ENCODE measurements around the gene PAMR1.
"Not testable (repeated sequence)": the region's sequence is repeated elsewhere in the genome, so short reads cannot be mapped to it uniquely, and the experiment has no call there.

PAMR1 gene, protein sequence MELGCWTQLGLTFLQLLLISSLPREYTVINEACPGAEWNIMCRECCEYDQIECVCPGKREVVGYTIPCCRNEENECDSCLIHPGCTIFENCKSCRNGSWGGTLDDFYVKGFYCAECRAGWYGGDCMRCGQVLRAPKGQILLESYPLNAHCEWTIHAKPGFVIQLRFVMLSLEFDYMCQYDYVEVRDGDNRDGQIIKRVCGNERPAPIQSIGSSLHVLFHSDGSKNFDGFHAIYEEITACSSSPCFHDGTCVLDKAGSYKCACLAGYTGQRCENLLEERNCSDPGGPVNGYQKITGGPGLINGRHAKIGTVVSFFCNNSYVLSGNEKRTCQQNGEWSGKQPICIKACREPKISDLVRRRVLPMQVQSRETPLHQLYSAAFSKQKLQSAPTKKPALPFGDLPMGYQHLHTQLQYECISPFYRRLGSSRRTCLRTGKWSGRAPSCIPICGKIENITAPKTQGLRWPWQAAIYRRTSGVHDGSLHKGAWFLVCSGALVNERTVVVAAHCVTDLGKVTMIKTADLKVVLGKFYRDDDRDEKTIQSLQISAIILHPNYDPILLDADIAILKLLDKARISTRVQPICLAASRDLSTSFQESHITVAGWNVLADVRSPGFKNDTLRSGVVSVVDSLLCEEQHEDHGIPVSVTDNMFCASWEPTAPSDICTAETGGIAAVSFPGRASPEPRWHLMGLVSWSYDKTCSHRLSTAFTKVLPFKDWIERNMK

DNA sequence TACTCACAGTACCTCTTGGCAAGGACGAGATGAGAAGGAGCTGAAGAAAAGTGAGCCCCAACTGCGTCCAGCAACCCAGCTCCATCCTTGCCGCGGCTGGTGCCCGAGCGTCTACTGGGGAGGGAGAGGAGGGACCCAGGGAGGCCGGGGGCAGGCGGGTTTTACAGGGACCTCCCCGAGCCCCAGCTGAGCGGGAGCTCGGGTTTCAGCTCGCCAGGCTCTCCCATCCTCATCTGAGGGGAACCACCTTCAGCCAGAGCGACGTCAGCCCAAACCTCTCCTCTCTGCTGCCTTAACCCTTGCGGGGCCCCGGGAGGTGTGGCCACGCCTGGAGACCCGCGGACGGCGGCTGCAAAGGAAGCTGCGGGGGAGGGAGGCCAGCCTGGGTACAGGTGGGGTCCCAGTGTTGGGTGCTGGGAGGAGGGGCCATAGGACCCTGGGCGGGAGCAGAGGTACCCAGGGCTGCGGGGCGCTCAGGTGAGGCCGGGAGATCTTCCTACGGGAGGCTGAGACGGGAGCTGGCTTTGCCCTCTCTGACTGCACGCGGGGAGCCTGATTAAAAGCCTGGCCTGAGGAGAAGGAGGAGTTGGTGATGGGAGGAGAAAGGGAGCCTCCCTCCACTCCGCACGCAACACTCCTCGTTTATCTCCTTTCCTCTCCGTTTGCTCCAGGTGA is at the start of gene PAMR1:
Gene PAMR1 (minus strand): TSS at position 116 of the 675 bp plus-strand sequence. CDS start 31 bp downstream, at position 85.
- FAIRE-seq: no peak

DNA sequence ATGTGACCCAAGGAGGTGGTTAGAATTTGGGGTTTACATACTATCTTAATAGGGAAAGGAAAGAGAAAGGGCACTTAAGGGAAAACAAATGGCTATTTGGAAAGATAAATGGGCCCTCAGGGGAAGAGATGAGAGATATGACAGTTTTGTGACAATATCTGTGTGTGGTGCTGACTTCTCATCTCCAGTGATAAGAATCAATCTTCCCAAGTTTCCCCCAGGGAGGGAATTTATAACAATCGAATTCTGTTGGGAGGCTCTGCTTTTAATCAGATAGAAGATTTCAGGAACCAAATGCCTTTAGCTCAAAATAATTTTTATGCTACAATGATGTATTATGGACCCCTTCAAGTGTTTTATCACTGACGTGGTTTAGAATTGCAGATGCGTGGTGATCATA is 46.3 kb upstream of the PAMR1 start:
- FAIRE-seq: no peak

DNA sequence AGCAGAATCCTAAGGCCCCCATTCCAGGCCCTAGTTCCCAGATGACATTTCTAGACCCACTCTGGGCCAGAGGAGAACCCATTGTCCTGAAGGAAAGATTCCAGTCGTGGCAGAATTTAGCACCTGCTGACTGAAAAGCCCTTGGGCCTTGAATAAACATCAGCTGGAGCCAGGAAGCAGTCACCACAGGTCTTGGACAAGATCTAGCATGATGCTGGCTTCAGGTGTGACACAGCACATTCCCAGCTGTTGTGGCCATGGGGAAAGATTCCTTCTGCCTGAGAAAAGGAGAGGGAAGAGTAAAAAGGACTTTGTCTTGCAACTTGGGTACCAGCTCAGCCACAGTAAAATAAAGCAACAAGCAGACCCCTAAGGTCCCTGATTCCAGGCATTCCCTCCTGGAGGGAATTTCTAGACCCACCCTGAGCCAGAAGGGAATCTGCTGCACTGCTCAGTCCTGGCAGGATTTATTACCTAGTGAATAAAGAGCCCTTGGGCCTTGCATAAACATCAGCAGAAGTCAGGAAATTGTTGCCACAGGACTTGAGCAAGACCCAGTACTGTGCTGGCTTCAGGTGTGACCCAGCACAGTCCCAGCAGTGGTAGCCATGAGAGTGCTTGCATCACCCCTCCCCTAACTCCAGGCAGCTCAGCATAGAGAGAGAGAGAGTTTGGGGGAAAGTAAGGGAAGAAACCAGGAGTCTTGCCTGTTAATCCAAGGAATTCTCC is 42.5 kb upstream of the PAMR1 start:
- FAIRE-seq: no peak

DNA sequence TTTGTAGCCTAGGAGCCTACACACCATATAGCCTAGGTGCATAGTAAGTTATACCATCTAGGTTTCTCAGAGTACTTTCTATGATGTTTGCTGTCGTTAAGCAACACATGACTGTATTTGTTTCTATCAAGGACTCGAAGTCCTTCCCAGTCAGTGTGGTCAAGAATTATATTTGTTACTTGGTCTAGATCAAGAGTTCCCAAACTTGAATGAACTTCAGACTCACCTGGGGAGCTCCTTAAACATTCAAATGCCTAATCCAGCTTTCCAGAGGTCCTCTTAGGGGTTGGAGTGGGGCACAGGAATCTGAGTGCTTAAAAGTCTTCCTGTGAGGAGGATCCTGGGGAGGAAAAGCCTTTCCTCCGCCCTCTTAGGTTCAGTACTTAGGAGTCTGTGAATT is 41.5 kb upstream of the PAMR1 start:
- FAIRE-seq: no peak

DNA sequence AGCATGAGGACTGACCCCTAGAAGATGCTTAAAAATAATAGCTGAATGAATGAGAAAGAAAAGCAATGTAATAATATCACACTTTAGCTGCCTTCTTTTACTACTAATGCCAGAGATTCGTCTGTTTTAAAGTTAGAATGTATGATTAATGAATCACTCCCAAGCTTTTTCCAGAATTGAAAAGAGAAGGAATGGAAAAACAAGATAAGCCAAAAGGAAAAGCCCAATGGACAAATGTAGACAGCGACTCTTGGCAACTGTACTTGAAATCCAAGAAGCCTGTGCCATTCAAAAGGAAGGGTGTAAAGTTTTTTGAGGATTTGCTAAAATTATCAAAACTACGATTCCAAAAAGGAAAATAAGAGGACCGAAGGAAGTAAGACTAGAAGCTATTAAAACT is 40.8 kb upstream of the PAMR1 start:
- FAIRE-seq: no peak

DNA sequence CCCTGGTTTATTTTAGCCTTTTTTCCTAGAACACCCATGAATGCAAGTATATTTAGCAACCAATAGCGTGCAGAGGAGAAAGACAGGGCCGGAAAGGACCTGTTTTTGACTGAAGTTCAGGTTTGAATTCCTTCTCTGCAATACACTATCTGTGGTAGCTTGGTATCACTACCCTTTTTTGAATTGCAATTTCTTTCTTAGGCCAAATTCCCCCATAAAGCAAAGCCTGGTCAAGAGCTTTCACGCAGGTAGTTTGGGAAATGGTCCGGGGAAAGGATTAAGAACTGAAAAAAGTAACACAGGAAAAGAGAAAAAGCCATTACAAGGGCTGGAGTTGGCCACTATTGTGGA is 38.8 kb upstream of the PAMR1 start:
- FAIRE-seq: no peak

DNA sequence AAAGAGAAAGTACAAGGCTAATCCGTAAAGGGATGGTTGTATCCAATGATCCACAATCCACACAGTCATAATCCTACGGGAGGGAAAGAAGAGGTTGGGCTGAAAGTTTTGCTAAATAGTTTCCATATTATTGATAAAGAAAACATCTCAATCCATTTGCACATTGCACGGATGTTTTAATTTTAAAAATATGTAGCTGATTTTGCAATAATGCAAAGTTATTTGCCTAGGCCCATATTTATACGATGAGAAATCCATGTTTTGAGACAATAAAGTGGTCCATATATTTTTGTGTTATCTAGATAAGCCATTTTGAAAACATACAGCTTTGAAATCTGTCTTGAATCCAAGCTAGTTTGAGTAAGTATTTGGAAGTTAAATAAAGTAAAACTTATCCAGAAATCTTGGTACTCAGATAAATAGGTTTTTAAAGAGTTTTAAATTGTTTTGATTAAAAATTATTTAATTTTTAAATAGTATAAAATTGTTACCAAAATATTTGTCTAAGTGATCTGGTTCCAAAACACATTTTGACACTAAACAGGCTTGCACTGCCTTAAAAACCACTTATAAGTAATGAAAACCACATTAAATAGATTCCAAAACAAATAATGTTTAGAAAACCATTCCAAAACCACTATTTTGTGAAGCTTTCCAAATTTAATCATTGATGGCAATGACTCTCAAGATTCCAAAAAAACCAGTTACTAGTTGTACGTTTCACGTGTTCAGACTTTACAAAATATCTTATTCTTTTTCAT is 38.2 kb upstream of the PAMR1 start:
- no peak for FAIRE-seq

DNA sequence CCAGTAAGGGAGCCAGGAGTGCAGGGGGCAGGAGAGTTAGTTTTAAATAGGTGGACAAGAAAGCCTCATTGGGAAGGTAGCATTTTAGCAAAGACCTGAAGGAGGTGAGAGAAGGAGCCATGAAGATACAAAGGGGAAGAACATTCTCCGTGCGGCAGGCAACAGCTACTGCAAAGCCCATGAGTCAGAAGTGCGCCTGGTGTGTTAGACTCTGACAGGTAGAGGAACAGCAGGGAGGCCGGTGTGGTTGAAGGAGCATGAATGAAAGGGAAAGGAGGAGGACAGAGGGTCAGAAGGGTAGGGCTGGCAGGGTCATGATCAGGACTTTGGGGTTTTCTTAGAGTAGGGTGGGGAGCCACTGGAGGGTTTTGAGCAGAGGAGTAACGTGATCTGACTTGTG is 34.5 kb upstream of the PAMR1 start:
- FAIRE-seq: no peak

DNA sequence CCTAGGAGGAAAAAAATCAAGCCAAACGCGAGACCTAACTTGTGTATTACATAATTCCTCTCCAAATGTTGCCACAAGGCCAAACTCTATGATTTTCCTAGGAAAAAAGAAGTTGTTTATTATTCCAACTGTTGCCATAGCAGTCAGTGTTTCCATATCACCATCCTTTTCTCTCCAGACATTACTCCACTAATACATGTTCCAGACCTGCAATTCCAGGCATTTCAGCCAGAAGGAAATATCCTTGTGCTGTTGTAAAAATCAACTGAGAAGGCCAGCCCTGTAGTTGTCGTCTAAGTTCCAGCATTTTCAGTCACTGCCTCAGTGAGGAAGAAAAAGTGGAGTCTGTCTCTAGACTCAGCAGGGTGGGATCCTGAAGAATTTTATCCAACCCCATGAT is 33.1 kb upstream of the PAMR1 start:
- no peak for FAIRE-seq

DNA sequence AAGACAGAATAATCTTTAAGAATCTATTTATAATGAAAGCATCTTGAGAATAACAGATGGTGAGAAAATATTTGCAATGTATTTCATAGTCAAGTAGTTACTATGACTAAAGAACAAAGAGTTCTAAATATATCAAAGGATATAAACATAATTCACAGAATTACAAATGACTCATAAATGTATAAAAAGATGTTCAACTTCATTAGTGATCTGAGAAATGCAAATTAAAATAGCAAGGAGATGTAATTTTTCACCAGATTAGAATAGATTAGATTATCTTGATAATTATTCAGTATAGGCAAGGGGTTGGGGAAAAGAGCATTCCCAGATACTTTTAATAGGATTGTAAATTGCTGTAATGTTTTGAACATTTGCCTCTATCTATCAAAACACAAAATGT is 30.1 kb upstream of the PAMR1 start:
- FAIRE-seq: no peak

DNA sequence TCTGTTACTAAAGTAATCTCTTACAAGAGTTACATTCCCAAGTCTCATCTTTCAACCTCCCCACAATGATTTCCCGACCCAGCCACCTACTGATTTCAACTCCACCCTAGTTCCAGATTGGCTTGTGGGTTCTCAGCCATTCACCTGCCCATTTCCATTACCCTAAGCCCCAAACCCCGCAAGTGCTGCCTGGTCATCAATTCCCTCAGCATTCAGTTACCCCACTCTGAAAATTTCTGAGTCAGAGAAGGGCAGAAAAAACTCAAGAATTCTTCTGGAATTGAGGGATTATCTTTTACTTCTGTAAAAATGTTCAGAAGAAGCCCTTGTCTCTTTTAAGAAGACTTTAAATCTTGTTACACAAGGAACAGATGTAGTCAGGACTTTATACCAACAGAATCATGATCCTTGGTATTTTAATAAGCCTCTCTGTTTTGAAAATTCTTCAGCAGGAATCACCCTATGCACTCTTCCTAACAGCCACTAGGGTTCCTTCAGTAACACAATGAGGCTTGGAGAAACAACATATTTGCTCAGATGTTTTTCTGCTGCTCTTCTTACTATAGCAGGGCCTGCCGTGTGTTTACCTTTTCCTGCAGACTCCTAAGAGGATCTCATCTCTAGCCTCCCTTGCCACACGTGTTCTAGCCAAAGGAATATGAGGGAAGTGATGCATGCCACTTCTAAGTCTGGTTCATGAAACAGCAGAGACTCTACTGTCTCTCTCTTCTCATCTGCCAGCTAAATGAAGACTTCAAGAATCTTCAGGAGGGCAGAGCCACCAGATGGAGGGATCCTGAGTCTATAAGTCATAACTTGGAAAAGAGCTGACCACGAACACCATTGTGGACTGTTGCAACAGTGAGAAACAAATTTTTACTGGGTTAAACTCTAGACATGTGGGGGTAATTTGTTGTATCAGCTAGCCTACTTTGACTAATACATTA is 29.3 kb upstream of the PAMR1 start:
- no peak for FAIRE-seq

DNA sequence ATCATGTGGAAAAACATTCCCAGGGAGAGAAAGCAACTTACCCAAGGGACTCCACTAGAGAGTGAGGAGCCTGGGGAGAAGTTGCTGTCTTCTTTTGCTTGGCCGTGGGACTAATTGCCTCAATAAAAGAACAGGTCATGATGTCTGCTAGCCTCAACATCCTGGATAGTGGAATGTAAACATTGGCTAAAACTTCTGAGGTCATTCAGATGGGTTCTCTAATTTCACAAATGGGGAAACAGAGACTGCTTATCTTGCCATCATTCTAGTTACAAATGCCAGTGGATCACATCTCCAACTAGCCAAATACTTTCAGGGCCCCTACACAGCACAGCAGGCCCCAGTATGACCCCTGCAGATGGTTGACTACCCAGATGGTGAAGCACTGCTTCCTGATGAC is 28.4 kb upstream of the PAMR1 start:
- FAIRE-seq: no peak

DNA sequence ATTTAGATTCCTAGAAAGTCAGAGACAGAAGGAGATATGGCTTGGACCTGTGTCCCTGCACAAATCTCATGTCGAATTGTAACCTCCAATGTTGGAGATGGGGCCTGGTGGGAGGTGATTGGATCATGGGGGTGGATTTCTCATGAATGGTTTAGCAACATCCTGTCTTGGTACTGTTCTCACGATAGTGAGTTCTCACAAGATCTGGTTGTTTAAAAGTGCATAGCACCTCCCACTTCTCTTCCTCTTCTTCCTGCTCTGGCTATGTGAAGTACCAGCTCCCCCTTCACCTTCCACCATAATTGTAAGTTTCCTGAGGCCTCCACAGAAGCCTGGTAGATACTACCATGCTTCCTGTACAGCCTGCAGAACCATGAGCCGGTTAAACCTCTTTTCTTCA is 27.6 kb upstream of the PAMR1 start:
- no peak for FAIRE-seq

DNA sequence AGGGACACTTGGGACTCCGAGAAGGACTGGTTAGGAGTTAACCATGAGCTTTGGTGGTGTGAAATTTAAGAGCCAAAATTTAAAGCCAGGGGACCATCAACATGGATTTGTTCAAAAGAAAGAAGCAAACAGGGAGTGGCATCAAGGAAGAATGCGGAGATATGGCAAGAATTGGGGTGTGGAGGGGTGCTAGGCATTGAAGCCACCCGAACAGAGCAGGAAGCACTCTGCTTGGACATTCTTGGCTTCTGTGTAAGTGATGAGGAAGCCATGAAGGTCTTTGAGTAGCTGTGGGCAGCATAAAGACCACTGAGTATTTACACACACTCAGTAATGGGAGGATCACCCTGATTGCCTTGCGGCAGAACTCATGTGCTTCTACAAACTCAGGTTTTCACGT is 27.2 kb upstream of the PAMR1 start:
- FAIRE-seq: no peak

DNA sequence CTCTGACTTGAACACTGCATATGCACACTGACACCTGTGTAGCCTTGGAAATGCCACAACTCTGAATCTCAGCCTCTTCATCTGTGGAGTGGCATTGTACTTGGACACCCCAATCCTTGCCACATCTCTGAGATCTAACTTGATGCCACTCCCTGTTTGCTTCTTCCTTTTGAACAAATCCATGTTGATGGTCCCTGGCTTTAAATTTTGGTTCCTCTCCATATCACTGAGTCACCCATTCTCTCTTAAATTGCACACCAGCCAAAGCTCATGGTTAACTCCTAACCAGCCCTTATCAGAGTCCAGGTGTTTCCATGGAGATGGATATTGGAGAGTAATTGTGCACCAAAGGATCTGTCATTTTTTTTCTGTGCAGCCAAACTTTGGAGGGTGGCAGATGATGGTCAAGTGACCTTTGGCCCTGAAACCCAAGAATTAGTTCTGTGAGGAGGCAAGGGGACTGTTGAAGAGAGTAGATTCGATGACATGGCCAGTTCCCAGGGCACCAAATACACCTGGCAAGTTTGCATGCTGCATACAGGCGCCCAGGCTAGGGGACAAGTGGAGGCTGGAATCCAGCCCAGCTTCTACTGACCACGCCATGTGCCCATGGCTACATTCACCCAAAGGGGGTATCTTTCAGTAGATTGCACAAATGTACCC is 25.1 kb upstream of the PAMR1 start:
- no peak for FAIRE-seq

DNA sequence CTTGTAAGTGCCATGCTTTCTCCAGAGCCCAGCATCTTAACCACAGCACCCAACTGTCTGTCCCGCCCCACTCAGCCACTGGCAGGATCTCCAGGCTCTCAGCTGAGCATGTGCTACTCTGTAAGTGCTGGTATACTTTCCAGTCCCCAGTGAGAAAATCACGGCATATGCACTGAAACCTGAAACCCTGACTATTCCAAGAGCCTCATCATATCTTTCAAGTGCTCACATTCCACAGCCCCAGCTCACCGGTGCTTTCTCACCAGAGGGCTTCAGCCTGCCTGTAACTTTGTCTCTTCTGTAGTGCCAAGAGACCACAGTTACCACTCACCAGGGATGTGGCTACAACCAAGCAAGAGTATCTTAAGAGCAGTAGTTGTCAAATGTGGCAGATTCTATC is 24.4 kb upstream of the PAMR1 start:
- no peak for FAIRE-seq

DNA sequence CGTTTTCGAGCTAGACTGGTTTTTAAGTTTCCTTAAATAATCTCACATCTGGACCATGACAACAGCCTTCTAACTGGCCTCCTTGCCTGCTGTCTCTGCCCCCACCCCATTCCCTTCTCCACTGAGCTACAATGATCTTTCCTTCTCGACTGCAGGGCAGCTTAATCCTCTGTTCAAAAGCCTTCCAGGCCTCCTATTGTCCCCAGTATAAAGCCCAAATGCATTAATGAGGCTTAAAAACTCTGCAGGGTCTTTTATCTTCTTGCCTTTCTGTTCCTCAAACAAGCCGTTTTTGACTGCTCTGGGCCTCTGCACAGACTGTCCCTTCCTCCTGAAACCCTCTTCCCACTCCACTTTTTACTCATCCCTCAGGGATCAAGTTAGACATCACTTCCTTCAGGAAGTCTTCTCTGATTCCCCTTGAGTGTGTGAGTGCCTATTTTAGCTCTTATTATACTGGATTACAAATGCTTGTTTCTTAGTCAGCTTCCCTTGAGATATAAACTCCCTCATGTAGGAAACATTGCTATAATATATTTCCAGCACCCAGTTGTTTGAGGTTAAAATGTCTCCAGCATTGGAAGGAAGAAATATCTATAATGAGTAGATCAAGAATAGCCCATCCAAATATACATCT is 23.6 kb upstream of the PAMR1 start:
- no peak for FAIRE-seq

DNA sequence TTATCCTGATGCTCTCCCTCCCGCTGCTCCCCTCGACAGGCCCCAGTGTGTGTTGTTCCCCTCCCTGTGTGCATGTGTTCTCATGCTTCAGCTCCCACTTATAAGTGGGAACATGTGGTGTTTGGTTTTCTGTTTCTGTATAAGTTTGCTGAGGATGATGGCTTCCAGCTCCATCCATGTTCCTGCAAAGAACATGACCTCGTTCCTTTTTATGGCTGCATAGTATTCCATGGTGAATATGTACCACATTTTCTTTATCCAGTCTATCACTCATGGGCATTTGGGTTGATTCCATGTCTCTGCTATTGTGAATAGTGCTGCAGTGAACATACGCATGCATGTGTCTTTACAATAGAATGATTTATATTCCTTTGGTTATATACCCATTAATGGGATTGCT is 22.6 kb upstream of the PAMR1 start:
- not testable (repeated sequence) for FAIRE-seq

DNA sequence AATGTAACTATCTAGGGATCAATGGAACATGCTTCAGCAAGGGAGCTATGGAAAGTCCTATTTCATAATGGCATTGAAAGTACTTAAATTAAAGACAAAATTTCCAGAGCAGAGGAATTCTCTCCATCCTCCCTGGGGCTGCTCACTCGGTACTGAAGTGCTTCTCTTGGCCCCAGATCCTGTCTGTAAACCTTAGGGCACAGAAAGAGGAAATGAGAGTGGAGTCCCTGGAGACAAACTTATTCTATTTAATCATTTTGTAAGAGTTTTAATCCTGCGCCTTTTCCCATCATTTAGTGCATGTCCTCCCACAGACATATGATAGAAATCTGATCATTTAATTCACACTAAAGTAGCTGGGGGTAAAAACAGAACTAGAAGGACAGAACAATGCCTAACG is 20.9 kb upstream of the PAMR1 start:
- FAIRE-seq: no peak

DNA sequence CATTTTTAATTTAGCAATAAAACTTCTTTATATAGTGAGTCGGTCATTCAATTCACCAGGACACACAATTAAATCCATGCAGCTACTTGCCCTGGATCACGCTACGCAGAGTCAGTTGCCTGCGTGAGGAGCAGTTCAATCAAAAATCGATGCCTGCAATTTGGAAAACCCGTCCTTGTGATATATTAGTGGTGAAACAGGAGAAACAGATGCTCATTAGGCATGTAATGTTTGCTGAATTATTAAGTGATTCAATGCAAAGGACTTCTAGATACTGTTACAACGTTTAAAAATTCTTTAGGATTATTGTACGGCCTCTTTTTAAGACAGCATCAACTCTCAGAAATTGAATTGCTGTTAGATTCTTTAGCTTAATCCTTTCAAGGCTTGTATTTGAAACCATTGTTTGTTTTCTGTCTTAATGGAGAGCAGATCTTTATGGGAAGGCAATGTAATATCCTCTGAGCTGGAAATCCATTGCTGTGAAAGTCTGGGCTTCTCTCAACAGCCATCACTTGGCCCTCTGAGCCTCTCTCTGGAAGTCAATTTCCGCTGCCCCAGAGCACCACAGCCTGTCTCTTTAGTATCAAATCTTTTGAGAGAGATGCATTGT is 20.1 kb upstream of the PAMR1 start:
- FAIRE-seq: no peak

All from G401.6 (cell line).